Mesenchymal stem cell (in vitro differentiated cells and primary cell): ENCODE results near the gene TARP.
"Not testable (repeated sequence)": the region's sequence is repeated elsewhere in the genome, so short reads cannot be mapped to it uniquely, and the experiment has no call there.

Experiments
- DNase-seq: peaks from one replicate; pipeline ENCODE4 v3.0.0-alpha.2; 2013
- H2AFZ ChIP-seq: one replicate; pipeline ENCODE4 v1.6.1; 2013; ENCODE audit warnings: low read depth, mild to moderate bottlenecking, control low read depth, inconsistent platforms, low read length, moderate library complexity
- H2AK5ac ChIP-seq: 2 replicates; pipeline ENCODE4 v1.6.1; 2013; ENCODE audit warnings: low read length, moderate library complexity, mild to moderate bottlenecking, inconsistent platforms; ENCODE audit not compliant: severe bottlenecking
- H2BK120ac ChIP-seq: one replicate; pipeline ENCODE4 v1.6.1; 2013; ENCODE audit warnings: low read depth, mild to moderate bottlenecking, inconsistent platforms, low read length, moderate library complexity
- H2BK12ac ChIP-seq, 2 experiments: one replicate each; pipeline ENCODE4 v1.6.1; 2013; ENCODE audit warnings: inconsistent platforms in 2 of 2, low read length in 2 of 2, mild to moderate bottlenecking in 2 of 2, moderate library complexity in 2 of 2, control low read depth in 1 of 2
- H2BK15ac ChIP-seq: one replicate; pipeline ENCODE4 v1.6.1; 2013; ENCODE audit warnings: mild to moderate bottlenecking, low read depth, inconsistent platforms; ENCODE audit not compliant: poor library complexity, severe bottlenecking
- H2BK5ac ChIP-seq: 2 replicates; pipeline ENCODE4 v1.6.1; 2013; ENCODE audit warnings: low read depth, mild to moderate bottlenecking, low read length, control low read depth, inconsistent platforms; ENCODE audit not compliant: poor library complexity, severe bottlenecking
- H3K14ac ChIP-seq, 2 experiments: one replicate each; pipeline ENCODE4 v1.6.1; 2013; ENCODE audit warnings: inconsistent platforms in 2 of 2, low read length in 2 of 2, control low read depth in 1 of 2, mild to moderate bottlenecking in 1 of 2, moderate library complexity in 1 of 2
- H3K18ac ChIP-seq, 2 experiments: one replicate each; pipeline ENCODE4 v1.6.1; 2013; ENCODE audit warnings: inconsistent platforms in 2 of 2, low read length in 2 of 2, control low read depth in 1 of 2, low read depth in 1 of 2, mild to moderate bottlenecking in 1 of 2
- H3K23ac ChIP-seq, 2 experiments: one replicate each; pipeline ENCODE4 v1.6.1; 2013; ENCODE audit warnings: inconsistent platforms in 2 of 2, low read length in 2 of 2, mild to moderate bottlenecking in 2 of 2, moderate library complexity in 2 of 2, control low read depth in 1 of 2
- H3K27ac ChIP-seq: 2 replicates; pipeline ENCODE4 v1.5.1; 2013; ENCODE audit warnings: mild to moderate bottlenecking, moderate library complexity, low read length, control low read depth, inconsistent platforms; ENCODE audit not compliant: poor library complexity, severe bottlenecking
- H3K27me3 ChIP-seq, 2 experiments: 2 replicates each; pipeline versions ENCODE4 v1.6.1 to v1.7.0; 2013; ENCODE audit warnings: low read length in 2 of 2, mild to moderate bottlenecking in 2 of 2, moderate library complexity in 2 of 2, control low read depth in 1 of 2, inconsistent platforms in 1 of 2; ENCODE audit not compliant: control insufficient read depth in 1 of 2, insufficient read depth in 1 of 2
- H3K36me3 ChIP-seq, 2 experiments: 2 replicates each; pipeline versions ENCODE4 v1.6.1 to v1.7.0; 2013; ENCODE audit warnings: low read length in 2 of 2, control low read depth in 1 of 2, inconsistent platforms in 1 of 2, low read depth in 1 of 2, mild to moderate bottlenecking in 1 of 2; ENCODE audit not compliant: insufficient read depth in 2 of 2, control insufficient read depth in 1 of 2
- H3K4ac ChIP-seq, 2 experiments: one replicate each; pipeline ENCODE4 v1.6.1; 2013; ENCODE audit warnings: inconsistent platforms in 2 of 2, low read length in 2 of 2, mild to moderate bottlenecking in 2 of 2, moderate library complexity in 2 of 2, control low read depth in 1 of 2, low read depth in 1 of 2
- H3K4me1 ChIP-seq: 2 replicates; pipeline ENCODE4 v1.6.1; 2013; ENCODE audit warnings: low read depth, low read length, control low read depth; ENCODE audit not compliant: control insufficient read depth, insufficient read depth
- H3K4me2 ChIP-seq: 2 replicates; pipeline ENCODE4 v1.6.1; 2013; ENCODE audit warnings: low read length, mild to moderate bottlenecking, inconsistent platforms; ENCODE audit not compliant: poor library complexity, severe bottlenecking
- H3K4me3 ChIP-seq, 2 experiments: 2 replicates each; pipeline versions ENCODE4 v1.5.1 to v1.7.0; 2013; ENCODE audit warnings: low read length in 2 of 2, mild to moderate bottlenecking in 2 of 2, control low read depth in 1 of 2, low read depth in 1 of 2; ENCODE audit not compliant: insufficient read depth in 1 of 2
- H3K79me1 ChIP-seq: replicated peaks from 2 replicates; pipeline ENCODE4 v1.6.1; 2013; ENCODE audit warnings: mild to moderate bottlenecking, control low read depth, low read length, inconsistent platforms; ENCODE audit not compliant: poor library complexity, severe bottlenecking
- H3K9ac ChIP-seq: 2 replicates; pipeline ENCODE4 v1.7.0; 2013; ENCODE audit warnings: mild to moderate bottlenecking, low read length, moderate library complexity
- H3K9me3 ChIP-seq: 2 replicates; pipeline ENCODE4 v1.7.0; 2013; ENCODE audit warnings: mild to moderate bottlenecking, low read length; ENCODE audit not compliant: control insufficient read depth
- H4K8ac ChIP-seq: one replicate; pipeline ENCODE4 v1.6.1; 2013; ENCODE audit warnings: inconsistent platforms, mild to moderate bottlenecking, low read length, moderate library complexity
- H4K91ac ChIP-seq: one replicate; pipeline ENCODE4 v1.6.1; 2013; ENCODE audit warnings: mild to moderate bottlenecking, low read length, inconsistent platforms
- WGBS: methylation state at CpG from one replicate; pipeline ENCODE4 v1.1.7; 2013; ENCODE audit warnings: mixed read lengths; 5-methylcytosine and 5-hydroxymethylcytosine counted together

The TARP gene

GRCh38 chr7:38249849-38250248 is 23.6 kb downstream of the TARP start:
- not testable (repeated sequence) for H3K14ac ChIP-seq, H3K23ac ChIP-seq, H2AK5ac ChIP-seq, H3K4ac ChIP-seq, H3K9me3 ChIP-seq, H4K91ac ChIP-seq, H2BK120ac ChIP-seq, DNase-seq, H3K79me1 ChIP-seq, H2BK15ac ChIP-seq, H3K36me3 ChIP-seq, H3K4me1 ChIP-seq, H3K27ac ChIP-seq, H4K8ac ChIP-seq, H3K18ac ChIP-seq, H2BK12ac ChIP-seq, H3K9ac ChIP-seq, H2AFZ ChIP-seq, H3K27me3 ChIP-seq, H3K4me3 ChIP-seq, H3K4me2 ChIP-seq, H2BK5ac ChIP-seq
- 100% methylated on average over 2 of the region's 3 CpGs for WGBS

- WGBS = 88% methylated on average over 4 of the region's 5 CpGs
- Histone ChIP-seq H3K36me3 (no peaks in the 10 kb centered on the region), H3K27ac (no peak overlapping the region), H3K9ac (no peak overlapping the region), H2AK5ac (no peak overlapping the region), H2BK120ac (no peak overlapping the region), H4K91ac (no peak overlapping the region), H3K27me3 (no peaks in the 10 kb centered on the region), H3K18ac (no peak overlapping the region), H3K14ac (no peak overlapping the region), H3K4me3 (no peak overlapping the region), H3K9me3 (no peaks in the 10 kb centered on the region), H3K79me1 (no peaks in the 10 kb centered on the region), H4K8ac (no peak overlapping the region), H3K4me1 (no peaks in the 10 kb centered on the region), H2BK12ac (no peak overlapping the region), H2AFZ (no peak overlapping the region), H2BK15ac (no peak overlapping the region), H3K4me2 (no peak overlapping the region), H3K4ac (no peak overlapping the region), H2BK5ac (no peak overlapping the region), H3K23ac (no peak overlapping the region)
- no peak for DNase-seq
Observed at GRCh38 chr7:38248069-38248567, 25.3 kb downstream of the TARP start.

GRCh38 chr7:38245409-38245977 is 27.9 kb downstream of the TARP start:
- H3K9ac ChIP-seq = no peak overlapping the region
- no peaks in the 10 kb centered on the region for H3K36me3 ChIP-seq
- H3K79me1 ChIP-seq = no peaks in the 10 kb centered on the region
- H2AK5ac ChIP-seq = no peak overlapping the region
- H3K9me3 ChIP-seq = no peaks in the 10 kb centered on the region
- no peak overlapping the region for H3K23ac ChIP-seq
- H2AFZ ChIP-seq = no peak overlapping the region
- no peaks in the 10 kb centered on the region for H3K4me1 ChIP-seq
- no peak overlapping the region for H2BK5ac ChIP-seq
- H2BK15ac ChIP-seq = no peak overlapping the region
- H3K4ac ChIP-seq = no peak overlapping the region
- H4K8ac ChIP-seq = no peak overlapping the region
- no peak overlapping the region for H3K4me3 ChIP-seq
- no peak overlapping the region for H3K27ac ChIP-seq
- whole genome bisulfite sequencing = 73% methylated on average over 3 of the region's 3 CpGs
- no peak for DNase-seq
- no peaks in the 10 kb centered on the region for H3K27me3 ChIP-seq
- H2BK120ac ChIP-seq = no peak overlapping the region
- no peak overlapping the region for H3K4me2 ChIP-seq
- no peak overlapping the region for H4K91ac ChIP-seq
- H2BK12ac ChIP-seq = no peak overlapping the region
- H3K14ac ChIP-seq = no peak overlapping the region
- H3K18ac ChIP-seq = no peak overlapping the region

GRCh38 chr7:38244516-38244915 is 28.9 kb downstream of the TARP start:
- Histone ChIP-seq H3K4me3 (no peak overlapping the region), H2BK120ac (no peak overlapping the region), H4K8ac (no peak overlapping the region), H4K91ac (no peak overlapping the region), H2BK12ac (no peak overlapping the region), H2BK15ac (no peak overlapping the region), H3K27ac (no peak overlapping the region), H3K79me1 (no peaks in the 10 kb centered on the region), H3K9ac (no peak overlapping the region), H3K18ac (no peak overlapping the region), H3K23ac (no peak overlapping the region), H2AK5ac (no peak overlapping the region), H2BK5ac (no peak overlapping the region), H3K4me1 (no peaks in the 10 kb centered on the region), H3K4ac (no peak overlapping the region), H3K27me3 (no peaks in the 10 kb centered on the region), H3K36me3 (no peaks in the 10 kb centered on the region), H2AFZ (no peak overlapping the region), H3K14ac (no peak overlapping the region), H3K4me2 (no peak overlapping the region), H3K9me3 (no peaks in the 10 kb centered on the region)
- DNase-seq = no peak
- WGBS = 85% methylated on average over 10 of the region's 14 CpGs
